Stimulated activated CD4-positive, alpha-beta T cell treated with anti-CD3 and anti-CD28 coated beads, Interleukin-4, amount 100 ng/mL, for 24 hours (primary cell): ENCODE measurements around the gene RAB7A.

ENCODE experiments used
- DNase-seq: peaks from one replicate; pipeline ENCODE4 v3.0.0-alpha.2; 2020

Gene RAB7A

DNA sequence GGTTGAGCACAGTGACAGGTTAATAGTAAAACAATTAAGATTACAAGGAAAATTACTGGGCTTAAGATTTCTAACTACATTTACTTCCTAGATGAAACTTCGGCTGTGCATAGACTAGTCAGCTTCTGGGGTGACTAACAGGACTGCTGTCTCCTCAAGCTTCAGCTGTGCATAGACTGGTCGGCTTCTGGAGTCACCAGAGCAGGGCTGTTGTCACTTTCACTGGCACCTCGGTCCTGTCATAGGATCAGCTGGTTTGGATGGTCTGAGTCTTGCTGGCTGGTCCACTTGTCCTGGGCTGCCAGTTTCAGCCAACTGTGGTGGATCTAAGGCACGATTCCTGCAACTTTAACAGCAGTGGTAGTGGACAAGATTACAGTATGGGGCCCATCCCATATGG is 129.6 kb downstream of the RAB7A start:
- DNase-seq: no peak

DNA sequence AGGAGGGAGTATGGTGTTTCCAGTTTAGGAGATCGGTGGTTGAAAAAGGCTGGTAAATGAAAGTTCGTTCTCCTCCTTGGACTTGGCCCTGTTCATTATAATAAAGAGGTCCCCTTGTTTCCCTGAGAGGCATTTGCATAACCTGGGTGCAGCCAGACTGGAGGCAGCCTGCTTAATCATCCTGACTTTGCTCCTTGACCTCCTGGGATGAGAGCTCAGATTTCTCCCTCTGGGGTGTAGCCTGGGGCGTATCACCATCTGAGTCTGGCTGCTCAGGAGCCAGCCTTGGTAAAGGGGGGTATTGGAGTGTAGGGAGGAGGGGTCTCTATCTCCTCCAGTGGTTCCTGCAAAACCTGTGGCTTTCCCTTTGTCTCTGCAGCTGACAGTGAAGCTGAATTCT is 132.2 kb downstream of the RAB7A start:
- no peak for DNase-seq

DNA sequence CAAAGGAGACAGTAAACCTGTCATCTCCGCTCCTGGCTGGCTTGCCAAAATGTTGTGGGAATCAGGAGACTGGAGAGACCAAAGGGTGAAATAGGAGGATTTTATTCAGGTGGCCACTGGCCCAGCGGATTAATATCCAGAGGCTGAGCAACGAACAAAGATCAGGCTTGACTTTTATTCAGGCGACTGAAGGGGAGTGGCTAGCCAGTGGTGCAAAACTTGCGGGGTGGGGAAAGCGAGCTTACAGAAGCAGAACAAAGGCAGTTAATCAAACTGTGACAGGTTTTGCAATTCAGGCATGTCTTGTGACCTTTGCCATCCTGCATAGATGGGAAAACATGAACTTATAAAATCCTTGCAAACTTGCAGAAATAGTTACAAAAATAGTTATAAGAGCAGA is 133.6 kb downstream of the RAB7A start:
- no peak for DNase-seq

DNA sequence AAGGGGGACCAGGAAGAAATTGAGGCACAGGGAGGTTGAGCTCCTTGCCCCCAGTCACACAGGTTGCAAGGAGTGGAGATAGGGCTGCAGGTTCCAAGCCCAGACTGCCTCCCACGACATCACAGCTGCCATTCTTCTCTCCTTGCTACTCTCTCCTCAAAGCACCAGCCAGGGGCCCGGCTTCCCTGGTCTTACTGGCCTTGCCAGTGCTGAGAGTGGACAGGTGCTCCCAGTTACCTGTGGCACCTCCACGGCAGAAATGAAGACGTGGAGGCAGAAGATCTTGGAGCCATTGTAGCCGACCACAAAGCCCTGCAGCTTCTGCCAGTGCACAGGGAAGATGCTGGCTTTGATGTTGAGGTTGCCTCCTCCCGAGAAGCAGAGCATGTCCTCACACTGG is 135.5 kb downstream of the RAB7A start:
- no peak for DNase-seq

DNA sequence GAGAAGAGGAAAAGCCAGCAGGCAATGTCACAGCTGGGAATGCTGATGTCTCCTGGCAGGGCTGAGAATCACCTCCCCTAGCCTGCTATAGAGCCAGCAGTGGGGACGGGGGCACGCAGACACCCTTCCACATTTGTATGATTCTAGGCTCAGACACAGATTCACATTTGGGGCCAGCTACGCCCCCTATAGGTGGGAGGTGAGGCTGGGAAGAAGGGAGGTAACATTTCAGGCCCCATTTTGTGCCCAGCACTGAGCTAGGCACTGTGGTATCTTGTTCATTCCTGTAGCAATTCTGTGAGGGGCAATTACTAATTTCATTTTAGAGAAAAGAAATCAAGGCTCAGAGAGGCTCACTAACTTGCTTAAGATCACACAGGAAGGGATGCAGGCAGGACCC is 137.6 kb downstream of the RAB7A start:
- DNase-seq: no peak
